Measurements from ENCODE around the gene AGAP1. TPM values are rescaled to one million over a fixed set of nuclear protein-coding genes. Genes with fewer than 3 reads are reported as not detected.

Gene AGAP1
- total and polyA plus RNA-seq, 2 donors from 2014 or later: 8.1 to 44.5 TPM

- H3K27ac ChIP-seq (ENCODE audit: low read depth in 2 of 2, low read length in 2 of 2): no peak overlapping the region
- no peak overlapping the region for H3K9ac ChIP-seq (ENCODE audit: low read length in 3 of 3)
- no peak for FAIRE-seq
- no peak overlapping the region for H3K4me3 ChIP-seq (ENCODE audit: low read length in 3 of 3)
- peaks cover 3 to 17% (median 10%) of the 10 kb centered on the region in 3 donors for H3K4me1 ChIP-seq (ENCODE audit: control insufficient read depth in 2 of 3, insufficient read depth in 2 of 3, low read depth in 1 of 3, low read length in 3 of 3)
- no peak for DNase-seq
- H3K27me3 ChIP-seq (ENCODE audit: control insufficient read depth, insufficient read depth, low read length): no peaks in the 10 kb centered on the region
- no peak for TF ChIP-seq CTCF (IDR thresholded peaks at IDR 0.05; ENCODE audit: borderline replicate concordance, extremely low read depth, insufficient read depth)
- intact Hi-C loops (cut with DNase I): no loop called here
- no peaks in the 10 kb centered on the region for H3K36me3 ChIP-seq (ENCODE audit: control insufficient read depth in 2 of 3, insufficient read depth in 3 of 3, low read length in 3 of 3)
- H3K9me3 ChIP-seq (ENCODE audit: control insufficient read depth in 2 of 3, insufficient read depth in 1 of 3, low read length in 3 of 3): no peaks in the 10 kb centered on the region
Measured at GRCh38 chr2:235660484-235661082, 166.7 kb downstream of the AGAP1 start.

GRCh38 chr2:235661167-235661937 is 167.5 kb downstream of the AGAP1 start:
- TF ChIP-seq CTCF (IDR thresholded peaks at IDR 0.05; ENCODE audit: borderline replicate concordance, extremely low read depth, insufficient read depth): no peak
- no peak for DNase-seq
- H3K9me3 ChIP-seq (ENCODE audit: control insufficient read depth in 2 of 3, insufficient read depth in 1 of 3, low read length in 3 of 3): no peaks in the 10 kb centered on the region
- FAIRE-seq: no peak
- H3K9ac ChIP-seq (ENCODE audit: low read length in 3 of 3): no peak overlapping the region
- no peak overlapping the region for H3K27ac ChIP-seq (ENCODE audit: low read depth in 2 of 2, low read length in 2 of 2)
- intact Hi-C loops (cut with DNase I): no loop called here
- H3K4me3 ChIP-seq (ENCODE audit: low read length in 3 of 3): no peak overlapping the region
- peaks cover 4 to 21% (median 15%) of the 10 kb centered on the region in 3 donors for H3K4me1 ChIP-seq (ENCODE audit: control insufficient read depth in 2 of 3, insufficient read depth in 2 of 3, low read depth in 1 of 3, low read length in 3 of 3)
- H3K36me3 ChIP-seq (ENCODE audit: control insufficient read depth in 2 of 3, insufficient read depth in 3 of 3, low read length in 3 of 3): no peaks in the 10 kb centered on the region
- H3K27me3 ChIP-seq (ENCODE audit: control insufficient read depth, insufficient read depth, low read length): no peaks in the 10 kb centered on the region

- Histone ChIP-seq H3K27ac (ENCODE audit: low read depth in 2 of 2, low read length in 2 of 2) (no peak overlapping the region), H3K27me3 (ENCODE audit: control insufficient read depth, insufficient read depth, low read length) (no peaks in the 10 kb centered on the region), H3K9ac (ENCODE audit: low read length in 3 of 3) (no peak overlapping the region), H3K36me3 (ENCODE audit: control insufficient read depth in 2 of 3, insufficient read depth in 3 of 3, low read length in 3 of 3) (no peaks in the 10 kb centered on the region), H3K4me1 (ENCODE audit: control insufficient read depth in 2 of 3, insufficient read depth in 2 of 3, low read depth in 1 of 3, low read length in 3 of 3) (peaks cover 5 to 21% (median 16%) of the 10 kb centered on the region in 3 donors), H3K9me3 (ENCODE audit: control insufficient read depth in 2 of 3, insufficient read depth in 1 of 3, low read length in 3 of 3) (no peaks in the 10 kb centered on the region), H3K4me3 (ENCODE audit: low read length in 3 of 3) (no peak overlapping the region)
- TF ChIP-seq CTCF (IDR thresholded peaks at IDR 0.05; ENCODE audit: borderline replicate concordance, extremely low read depth, insufficient read depth): no peak
- no peak for DNase-seq
- intact Hi-C loops (cut with DNase I): no loop called here
- FAIRE-seq: no peak
Measured at GRCh38 chr2:235661952-235662351, 168.1 kb downstream of the AGAP1 start.

Measured in kidney (tissue), 14 donors.